NCI-H2171 (cell line): Measurements from ENCODE around the gene SPOUT1.
"Not testable (repeated sequence)": the region's sequence is repeated elsewhere in the genome, so short reads cannot be mapped to it uniquely, and the experiment has no call there.

Experiments
- DNase-seq: peaks from one replicate; lab custom pipeline; 2025; lab: John Stamatoyannopoulos, UW

The SPOUT1 gene, protein sequence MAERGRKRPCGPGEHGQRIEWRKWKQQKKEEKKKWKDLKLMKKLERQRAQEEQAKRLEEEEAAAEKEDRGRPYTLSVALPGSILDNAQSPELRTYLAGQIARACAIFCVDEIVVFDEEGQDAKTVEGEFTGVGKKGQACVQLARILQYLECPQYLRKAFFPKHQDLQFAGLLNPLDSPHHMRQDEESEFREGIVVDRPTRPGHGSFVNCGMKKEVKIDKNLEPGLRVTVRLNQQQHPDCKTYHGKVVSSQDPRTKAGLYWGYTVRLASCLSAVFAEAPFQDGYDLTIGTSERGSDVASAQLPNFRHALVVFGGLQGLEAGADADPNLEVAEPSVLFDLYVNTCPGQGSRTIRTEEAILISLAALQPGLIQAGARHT

DNA sequence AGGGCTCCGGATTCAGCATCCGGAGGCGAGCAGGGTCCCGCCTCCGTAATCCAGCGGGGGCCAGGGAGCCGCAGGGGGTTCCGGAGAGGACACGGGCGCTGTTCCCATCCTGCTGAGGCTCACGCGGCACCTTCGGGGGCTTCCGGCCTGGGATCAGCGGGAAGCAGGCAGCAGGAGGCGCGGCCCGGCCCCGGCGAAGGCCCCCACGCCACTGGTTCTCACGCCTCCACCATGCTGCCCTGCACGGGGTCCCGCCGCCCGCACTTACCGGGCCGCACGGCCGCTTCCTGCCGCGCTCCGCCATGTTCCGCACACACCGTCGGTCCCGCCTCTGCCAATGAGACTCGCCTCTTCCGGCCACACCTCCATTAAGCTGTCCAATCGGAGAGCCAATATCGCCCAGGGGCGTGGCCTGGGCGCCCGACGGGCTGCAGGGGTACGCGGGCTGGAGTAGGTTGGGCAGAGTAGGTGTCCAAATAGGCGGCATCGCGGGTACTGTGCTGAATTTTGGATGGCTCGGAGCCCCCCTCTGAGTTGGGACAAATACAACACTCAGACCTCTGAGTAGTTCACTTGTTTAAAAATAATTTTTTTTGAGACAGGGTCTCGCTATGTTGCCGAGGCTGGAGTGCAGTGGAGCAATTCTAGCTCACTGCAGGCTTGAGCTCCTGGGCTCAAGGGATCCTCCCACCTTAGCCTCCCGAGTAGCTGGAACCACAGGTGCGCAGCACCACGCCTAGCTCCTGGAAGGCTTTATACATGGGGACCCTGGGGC is at the start of gene SPOUT1:
TSS of gene SPOUT1 (minus strand) at position 318 of the 775 bp plus-strand sequence. CDS start at position 304, 14 bp downstream.
- peak; percentile 96 for DNase-seq

DNA sequence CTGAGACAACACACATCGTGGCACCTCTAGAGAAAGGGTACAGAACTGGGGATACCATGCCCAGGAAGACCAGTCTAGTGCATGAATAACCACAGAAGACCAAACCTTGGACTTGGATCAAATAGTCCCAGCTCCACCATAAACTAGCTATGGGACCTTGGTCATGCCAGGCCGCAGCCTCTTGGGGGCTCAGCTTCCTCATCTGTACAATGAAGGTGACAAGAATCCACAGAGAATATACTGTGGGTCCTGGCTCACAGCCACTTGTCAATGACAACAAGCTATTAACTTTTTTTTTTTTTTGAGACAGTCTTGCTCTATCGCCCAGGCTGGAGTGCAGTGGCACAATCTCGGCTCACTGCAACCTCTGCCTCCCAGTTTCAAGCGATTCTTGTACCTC is 48.3 kb upstream of the SPOUT1 start:
- no peak for DNase-seq

DNA sequence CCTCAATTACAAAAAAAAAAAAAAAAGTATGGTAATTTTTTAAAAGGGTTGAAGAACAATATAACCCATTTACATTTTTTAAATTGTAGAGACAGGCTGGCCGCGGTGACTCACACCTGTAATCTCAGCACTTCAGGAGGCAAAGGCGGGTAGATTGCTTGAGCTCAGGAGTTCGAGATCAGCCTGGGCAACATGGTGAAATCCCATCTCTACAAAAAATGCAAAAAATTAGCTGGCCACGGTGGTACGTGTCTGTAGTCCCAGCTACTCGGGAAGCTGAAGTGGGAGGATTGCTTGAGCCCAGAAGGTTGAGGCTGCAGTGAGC is 41.3 kb upstream of the SPOUT1 start:
- DNase-seq, result not testable (repeated sequence)

DNA sequence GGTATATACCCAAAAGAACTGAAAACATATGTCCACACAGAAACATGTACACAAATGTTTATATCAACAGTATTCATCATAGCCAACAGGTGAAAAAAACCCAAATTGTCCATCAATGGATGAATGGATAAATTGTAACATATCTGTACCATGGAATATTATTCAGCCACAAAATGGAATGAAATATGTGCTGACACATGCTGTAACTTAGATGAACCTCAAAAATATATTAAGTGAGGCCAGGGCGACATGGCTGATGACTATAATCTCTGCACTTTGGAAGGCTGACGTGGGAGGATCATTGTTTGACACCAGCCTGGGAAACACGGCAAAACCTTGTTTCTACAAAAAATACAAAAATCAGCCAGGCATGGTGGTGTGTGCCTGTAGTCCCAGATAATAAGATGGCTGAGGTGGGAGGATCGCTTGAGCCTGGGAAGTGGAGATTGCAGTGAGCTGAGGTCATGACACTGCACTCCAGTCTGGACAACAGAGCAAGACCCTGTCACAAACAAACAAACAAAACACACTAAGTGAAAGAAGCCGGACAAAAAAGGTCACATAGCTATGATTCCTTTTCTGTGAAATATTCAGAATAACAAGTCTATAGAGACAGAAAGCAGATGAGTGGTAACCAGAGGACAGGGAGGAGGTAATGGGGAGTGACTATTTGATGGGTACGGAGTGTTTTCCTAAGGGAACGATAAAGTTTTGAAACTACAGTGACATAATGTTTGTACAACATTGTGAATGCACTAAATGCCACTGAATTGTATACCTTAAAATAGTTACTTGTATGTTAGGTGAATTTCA is 40.7 kb upstream of the SPOUT1 start:
- DNase-seq, result no peak

DNA sequence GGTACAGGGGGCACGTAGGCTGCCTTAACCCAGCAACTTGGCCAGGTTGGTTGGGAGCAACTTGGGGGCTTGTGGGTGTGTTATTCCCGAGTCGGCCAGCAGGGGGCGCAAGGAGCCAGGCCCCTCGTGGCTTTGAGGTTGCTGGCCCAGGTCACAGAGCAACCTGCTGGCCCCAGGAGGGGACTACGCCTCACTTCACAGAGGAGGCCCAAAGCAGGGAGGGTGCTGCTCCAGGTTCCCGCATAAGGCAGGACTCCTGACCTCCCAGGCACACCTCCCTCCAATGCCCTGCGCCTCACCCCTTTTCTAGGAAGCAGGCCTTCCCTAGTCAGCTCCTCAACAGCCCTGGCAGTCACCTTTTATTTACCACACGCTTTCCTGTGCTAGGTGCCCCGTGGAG is 34.1 kb upstream of the SPOUT1 start:
- DNase-seq, result no peak

DNA sequence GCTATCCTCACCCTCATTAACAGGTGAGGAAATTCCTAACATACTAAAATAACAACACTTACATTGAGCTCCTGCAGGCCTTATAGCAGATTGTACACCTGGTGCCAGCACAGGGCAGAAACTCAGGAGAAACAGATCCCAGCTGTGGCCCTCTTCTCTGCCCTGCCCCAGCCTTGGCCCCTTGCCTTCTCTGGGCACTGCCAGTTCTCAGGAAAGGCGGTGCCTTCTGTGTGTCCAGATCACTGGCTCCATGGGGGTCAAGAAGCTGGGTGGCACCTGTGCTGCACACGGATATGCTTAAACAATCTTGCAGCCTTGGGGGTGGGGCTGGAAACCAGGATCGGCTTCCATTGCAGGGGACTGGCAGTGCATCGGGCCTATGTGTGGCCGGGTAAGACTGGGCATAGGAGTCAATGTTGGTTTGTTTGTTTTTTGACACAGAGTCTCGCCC is 32.8 kb upstream of the SPOUT1 start:
- no peak for DNase-seq

DNA sequence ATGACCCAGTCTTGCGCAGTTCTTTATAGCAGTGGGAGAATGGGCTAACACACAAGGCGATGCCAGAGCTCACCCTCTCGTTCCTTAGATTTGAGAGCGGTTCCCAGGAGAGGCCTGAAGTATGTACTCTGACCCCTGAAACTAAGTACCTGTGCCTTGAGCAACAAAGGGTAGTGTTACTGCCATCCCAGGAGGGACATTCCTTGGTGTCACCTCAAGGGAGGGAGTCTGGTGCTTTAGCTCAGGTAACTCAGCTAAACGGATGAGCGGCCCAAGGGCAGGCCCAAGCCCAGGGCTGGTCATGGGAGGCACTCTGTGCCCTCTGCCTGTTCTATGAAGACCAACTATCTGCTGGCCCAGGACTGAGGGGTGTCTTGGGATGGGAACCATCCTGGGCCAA is 31.9 kb upstream of the SPOUT1 start:
- DNase-seq, result no peak

DNA sequence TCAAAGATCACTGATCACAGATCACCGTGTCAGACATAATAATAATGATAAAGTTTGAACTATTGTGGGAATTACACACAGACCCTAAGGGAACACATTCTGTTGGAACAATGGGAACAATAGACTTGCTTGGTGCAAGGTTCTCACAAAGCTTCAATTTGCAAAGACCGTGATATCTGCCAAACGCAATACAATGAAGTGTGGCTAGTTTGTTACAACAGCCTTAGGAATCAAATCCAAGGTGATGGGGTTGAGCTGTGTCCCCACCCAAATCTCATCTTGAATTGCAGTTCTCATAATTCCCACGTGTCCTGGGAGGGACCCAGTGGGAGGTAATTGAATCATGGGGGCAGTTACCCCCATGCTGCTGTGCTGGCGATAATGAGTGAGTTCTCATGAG is 31.3 kb upstream of the SPOUT1 start:
- DNase-seq, result no peak

DNA sequence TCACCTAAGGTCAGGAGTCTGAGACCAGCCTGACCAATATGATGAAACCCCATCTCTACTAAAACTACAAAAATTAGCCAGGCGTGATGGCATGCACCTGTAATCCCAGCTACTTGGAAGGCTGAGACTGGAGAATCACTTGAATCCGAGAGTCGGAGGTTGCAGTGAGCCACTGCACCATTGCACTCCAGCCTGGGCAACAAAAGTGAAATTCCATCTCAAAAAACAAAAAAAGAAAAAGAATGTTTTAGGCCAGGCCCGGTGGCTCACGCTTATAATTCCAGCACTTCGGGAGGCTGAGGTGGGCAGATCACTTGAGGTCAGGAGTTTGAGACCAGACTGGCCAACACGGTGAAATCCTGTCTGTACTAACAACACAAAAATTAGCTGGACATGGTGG is 28.9 kb upstream of the SPOUT1 start:
- DNase-seq, result not testable (repeated sequence)

DNA sequence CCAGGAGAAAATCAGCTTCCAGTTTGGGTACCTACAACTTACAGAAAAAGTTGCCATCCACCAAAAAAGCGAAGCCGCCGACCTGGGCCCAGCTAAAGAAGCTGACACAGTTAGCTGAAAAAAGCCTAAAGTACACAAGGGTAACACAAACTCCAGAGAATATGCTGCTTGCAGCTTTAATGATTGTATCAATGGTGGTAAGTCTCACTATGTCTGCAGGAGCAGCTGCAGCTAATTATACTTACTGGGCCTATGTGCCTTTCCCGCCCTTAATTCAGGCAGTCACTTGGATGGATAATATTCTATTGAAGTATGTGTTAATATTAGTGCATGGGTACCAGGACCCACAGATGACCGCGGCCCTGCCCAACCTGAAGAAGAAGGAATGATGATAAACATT is 24.9 kb upstream of the SPOUT1 start:
- DNase-seq, result not testable (repeated sequence)

DNA sequence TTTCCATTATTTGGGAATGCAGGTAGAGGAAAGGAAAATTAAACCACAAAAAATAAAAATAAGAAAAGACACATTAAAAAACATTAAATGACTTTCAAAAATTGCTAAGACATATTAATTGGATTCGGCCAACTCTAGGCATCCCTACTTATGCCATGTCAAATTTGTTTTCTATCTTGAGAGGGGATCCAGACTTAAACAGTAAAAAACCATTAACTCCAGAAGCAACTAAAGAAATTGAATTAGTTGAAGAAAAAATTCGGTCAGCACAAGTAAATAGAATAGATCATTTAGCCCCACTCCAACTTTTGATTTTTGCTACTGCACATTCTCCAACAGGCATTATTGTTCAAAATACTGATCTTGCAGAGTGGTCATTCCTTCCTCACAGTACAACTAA is 23.1 kb upstream of the SPOUT1 start:
- not testable (repeated sequence) for DNase-seq

DNA sequence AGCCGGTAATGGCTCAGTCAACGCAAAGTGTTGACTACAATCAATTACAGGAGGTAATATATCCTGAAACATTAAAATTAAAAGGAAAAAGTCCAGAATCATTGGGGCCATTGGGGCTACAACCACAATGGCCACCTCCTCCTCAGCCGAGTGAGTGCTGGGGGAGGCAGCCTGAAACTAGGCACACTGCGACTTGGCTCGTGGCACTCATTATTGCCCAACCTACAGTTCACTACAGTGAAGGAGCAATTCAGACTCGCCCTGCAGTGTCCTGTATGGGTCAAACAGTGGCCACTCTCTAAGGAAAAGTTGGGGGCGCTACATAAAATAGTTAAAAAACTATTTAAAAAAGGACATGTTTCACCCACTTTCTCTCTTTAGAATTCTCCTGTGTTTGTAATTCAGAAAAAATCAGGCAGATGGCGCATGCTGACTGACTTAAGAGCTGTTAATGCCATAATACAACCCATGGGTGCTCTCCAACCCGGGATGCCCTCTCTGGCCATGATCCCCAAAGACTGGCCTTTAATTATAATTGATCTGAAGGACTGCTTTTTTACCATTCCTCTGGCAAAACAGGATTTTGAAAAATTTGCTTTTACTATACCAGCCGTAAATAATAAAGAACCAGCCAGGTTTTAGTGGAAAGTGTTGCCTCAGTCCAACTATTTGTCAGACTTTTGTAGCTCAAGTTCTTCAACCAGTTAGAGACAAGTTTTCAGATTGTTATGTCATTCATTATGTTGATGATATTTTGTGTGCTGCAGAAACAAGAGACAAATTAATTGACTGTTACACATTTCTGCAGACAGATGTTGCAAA is 22.4 kb upstream of the SPOUT1 start:
- peak; percentile 35 for DNase-seq

DNA sequence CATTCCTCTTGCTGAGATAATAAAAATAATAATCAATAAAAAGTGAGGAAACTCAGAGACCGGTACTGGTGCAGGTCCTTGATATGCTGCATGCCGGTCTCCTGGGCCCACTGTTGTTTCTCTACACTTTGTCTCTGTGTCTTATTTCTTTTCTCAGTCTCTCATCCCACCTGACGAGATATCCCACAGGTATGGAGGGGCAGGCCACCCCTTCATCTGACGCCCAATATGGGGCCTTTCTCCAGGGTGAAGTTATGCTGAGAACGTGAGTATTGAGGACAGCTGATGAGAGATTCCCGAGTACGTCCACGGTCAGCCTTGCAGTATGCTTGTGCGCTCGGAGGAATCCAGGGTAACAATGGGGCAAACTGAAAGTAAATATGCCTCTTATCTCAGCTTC is 21.4 kb upstream of the SPOUT1 start:
- not testable (repeated sequence) for DNase-seq

DNA sequence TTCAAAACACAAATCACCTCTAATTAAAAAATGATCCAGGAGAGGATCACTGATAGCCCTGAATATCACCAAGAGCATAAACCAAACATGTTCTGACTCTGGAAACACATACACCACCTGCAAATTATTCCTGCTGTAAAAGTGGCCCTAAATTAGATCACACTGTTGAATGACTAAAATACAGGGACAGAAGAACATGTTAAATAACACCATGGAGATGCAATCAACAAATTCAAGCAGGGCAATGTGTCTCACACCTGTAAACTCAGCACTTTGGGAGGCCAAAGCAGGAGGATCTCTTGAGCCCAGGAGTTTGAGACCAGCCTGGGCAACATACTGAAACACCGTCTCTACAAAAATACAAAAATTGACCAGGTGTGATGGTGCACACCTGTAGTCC is 18.2 kb upstream of the SPOUT1 start:
- DNase-seq, result no peak

DNA sequence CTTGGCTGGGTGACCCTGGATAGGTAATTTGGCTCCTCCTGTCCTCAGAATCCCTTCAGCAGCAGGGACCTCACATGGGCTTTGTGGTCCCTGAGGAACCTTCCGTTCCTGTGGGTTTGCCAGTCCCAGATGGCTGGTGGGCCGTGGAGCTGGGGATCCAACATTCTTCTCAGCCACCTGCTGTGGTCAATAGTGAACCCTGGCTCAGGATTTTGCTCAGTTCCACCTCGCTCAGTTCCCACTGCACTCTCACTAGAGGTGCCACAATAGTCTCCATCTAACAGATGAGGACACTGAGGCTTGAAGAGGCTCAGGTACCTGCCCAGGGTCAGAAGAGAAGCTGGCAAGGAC is 17.1 kb upstream of the SPOUT1 start:
- DNase-seq, result no peak

DNA sequence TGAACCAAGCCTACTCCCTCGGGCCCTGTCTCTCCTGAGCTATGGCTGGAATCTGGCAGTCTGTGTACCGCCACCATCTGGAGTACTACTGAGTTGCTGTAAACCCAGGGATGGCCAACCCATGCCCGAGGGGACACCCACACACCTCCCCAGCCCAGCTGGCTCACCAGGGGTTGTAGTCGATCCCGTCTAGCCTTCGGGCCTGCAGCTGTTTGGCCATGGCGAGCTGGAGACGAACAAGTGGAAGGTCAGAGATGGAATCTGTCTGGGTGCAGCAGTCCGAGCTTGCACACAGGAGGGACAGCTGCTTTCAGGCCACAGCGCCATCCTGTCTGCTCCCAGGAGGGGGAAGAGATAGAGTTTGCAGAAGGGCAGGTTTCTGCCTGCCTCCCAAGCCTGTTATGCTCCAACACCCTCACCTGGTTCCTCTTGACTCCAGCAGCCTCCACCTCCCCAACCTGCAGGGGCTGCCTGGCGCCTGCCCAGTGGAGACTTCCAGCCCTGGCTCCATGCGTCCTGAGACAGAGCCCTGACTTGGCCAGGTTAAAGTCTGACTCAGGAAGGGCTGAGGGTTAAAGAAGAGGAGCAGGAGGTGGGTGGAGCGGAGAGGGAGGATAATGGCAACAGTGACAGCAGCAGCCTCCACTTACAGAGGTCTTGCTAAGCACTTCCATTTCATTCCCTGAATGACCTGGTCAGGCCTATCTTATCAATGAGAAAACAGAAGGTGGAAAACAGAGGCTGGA is 15.8 kb upstream of the SPOUT1 start:
- peak; percentile 94 for DNase-seq

DNA sequence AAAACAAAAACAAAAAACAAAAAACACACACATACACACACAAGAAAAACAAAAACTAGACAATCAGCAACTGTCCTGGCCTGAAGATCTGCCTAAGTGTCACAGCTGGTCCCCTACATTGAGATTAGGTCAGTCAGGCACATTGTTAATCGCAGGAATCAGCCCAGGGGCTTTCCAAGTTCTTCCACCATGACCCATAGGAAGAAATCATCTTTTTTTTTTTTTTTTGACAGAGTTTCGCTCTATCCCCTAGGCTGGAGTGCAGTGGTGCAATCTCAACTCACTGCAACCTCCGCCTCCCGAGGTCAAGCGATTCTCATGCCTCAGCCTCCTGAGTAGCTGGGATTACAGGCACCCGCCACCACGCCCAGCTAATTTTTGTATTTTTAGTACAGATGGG is 13.6 kb upstream of the SPOUT1 start:
- DNase-seq, result not testable (repeated sequence)

DNA sequence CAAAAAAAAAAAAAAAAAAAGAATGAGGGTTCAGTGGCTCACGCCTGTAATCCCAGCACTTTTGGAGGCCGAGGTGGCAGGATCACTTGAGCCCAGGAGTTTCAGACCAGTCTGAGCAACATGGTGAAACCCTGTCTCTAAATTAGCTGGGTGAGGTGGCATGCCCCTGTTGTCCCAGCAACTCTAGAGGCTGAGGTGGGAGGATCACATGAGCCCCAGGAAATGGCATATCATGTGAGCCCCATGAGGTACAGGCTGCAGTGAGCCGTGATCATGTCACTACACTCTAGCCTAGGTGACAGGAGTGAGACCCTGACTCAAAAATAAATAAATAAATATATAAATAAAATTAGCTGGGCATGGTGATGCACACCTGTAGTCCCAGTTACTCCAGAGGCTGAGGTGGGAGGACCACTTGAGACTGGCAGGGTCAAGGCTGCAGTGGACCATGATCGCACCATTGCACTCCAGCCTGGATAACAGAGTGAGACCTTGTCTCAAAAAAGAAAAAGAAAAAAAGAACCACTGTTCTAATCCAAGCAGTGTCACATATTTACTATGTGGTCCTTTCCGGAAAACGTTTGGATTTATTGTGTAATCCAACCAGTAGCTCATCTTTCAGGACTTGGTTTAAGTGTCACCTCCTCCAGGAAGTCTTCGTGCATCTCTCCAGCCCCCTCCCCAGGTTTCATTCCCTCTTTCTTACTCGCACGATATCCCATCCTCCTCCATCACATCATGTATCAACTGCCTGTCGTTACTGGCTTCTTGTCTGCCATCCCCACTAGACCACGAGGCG is 12.3 kb upstream of the SPOUT1 start:
- DNase-seq, result no peak

DNA sequence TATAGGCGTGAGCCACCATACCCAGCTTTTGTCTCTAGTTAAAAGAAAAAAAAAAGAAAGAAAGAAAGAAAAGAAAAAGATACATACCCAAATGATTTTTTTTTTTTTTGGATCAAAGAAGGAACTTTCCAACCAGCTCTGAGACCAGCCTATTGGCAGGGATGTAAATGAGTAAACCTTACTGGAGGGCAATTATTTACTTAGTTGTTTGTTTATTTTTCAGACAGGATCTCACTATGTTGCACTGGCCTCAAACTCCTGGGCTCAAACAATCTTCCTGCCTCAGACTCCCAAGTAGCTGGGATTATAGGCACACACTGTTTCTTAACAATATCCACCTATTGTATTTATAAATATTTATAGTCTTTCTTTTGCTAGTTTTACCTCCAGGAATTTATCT is 10.9 kb upstream of the SPOUT1 start:
- DNase-seq, result no peak

DNA sequence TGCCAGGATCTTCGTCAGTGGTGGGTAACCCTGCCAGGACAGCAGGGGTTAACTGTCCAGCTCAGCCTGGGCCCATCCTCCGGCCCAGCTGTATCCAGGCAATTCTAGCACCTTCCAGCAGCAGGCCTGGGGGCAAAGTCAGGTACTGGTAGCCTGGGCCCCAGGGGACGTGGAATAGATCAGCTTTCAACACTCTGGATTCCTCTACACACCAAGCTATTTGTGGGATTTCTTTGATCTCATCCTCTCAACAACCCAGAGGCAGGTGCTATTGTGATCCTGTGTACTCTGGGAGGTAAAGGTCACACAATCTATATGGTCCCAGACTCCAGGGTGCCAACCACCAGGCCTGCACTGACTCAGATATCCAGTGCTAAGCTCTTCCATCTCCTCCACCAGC is 8.7 kb upstream of the SPOUT1 start:
- no peak for DNase-seq
